NB4 (cell line): ENCODE results near the gene FOSL2.

Experiments
- CTCF ChIP-seq: IDR thresholded peaks from one replicate; pipeline ENCODE4 v1.5.1; 2012; ENCODE audit warnings: low read depth, low read length
- POLR2A ChIP-seq: IDR thresholded peaks from 2 replicates; pipeline ENCODE4 v1.6.1; 2011; ENCODE audit warnings: mild to moderate bottlenecking; ENCODE audit not compliant: insufficient read length; ENCODE audit errors: extremely low read depth

GRCh38 chr2:28359222-28360057 lies 33.2 kb upstream of the FOSL2 start:
- TF ChIP-seq CTCF (no peak), POLR2A (no peak)
